Lung (tissue), 12 donors: Measurements from ENCODE around the gene PYDC1. TPM values are rescaled to one million over a fixed set of nuclear protein-coding genes. Genes with fewer than 3 reads are reported as not detected.

Source experiments
- ATAC-seq: fragments of 200-7000 bp; cut with Tn5 transposase; one replicate; pipeline ENCODE4 v1.9.1; 2020; ENCODE audit warnings: moderate number of reproducible peaks; ENCODE audit not compliant: insufficient read depth, low FRiP score
- DNase-seq, 3 donors: peaks; one replicate each; pipeline ENCODE4 v3.0.0-alpha.2; 2013 to 2017
- H3K27ac ChIP-seq, 2 donors: one replicate each; pipeline ENCODE4 v1.5.1; 2013; ENCODE audit warnings: mild to moderate bottlenecking in 2 of 2, moderate library complexity in 2 of 2, control low read depth in 1 of 2, inconsistent platforms in 1 of 2, low read depth in 1 of 2, low read length in 1 of 2
- H3K27me3 ChIP-seq, 3 donors: one replicate each; pipeline ENCODE4 v1.5.1; 2013; ENCODE audit warnings: low read length in 2 of 3; ENCODE audit not compliant: control insufficient read depth in 3 of 3, insufficient read depth in 3 of 3
- H3K36me3 ChIP-seq, 4 donors: one replicate each; pipeline ENCODE4 v1.5.1; 2013; ENCODE audit warnings: low read length in 4 of 4, mild to moderate bottlenecking in 1 of 4, moderate library complexity in 1 of 4; ENCODE audit not compliant: control insufficient read depth in 4 of 4, insufficient read depth in 4 of 4
- H3K4me1 ChIP-seq, 5 donors: one replicate each; pipeline ENCODE4 v1.5.1; 2013; ENCODE audit warnings: low read length in 5 of 5, mild to moderate bottlenecking in 2 of 5, moderate library complexity in 1 of 5; ENCODE audit not compliant: control insufficient read depth in 5 of 5, insufficient read depth in 5 of 5
- H3K4me3 ChIP-seq: one replicate; pipeline ENCODE4 v1.5.1; 2013; ENCODE audit warnings: mild to moderate bottlenecking, control low read depth, moderate library complexity
- H3K9ac ChIP-seq, 2 donors: one replicate each; pipeline ENCODE4 v1.5.1; 2013; ENCODE audit warnings: low read length in 2 of 2, control low read depth in 1 of 2; ENCODE audit not compliant: insufficient read depth in 1 of 2
- H3K9me3 ChIP-seq, 4 donors: one replicate each; pipeline ENCODE4 v1.5.1; 2013; ENCODE audit warnings: low read length in 3 of 4, mild to moderate bottlenecking in 1 of 4, moderate library complexity in 1 of 4; ENCODE audit not compliant: control insufficient read depth in 4 of 4, insufficient read depth in 3 of 4
- whole genome bisulfite sequencing, 2 donors: extraction: QIAGEN DNeasy Blood & Tissue Kit; methylation state at CpG; one replicate each; pipeline ENCODE4 v1.1.7; 2013; 5-methylcytosine and 5-hydroxymethylcytosine counted together
- polyA plus RNA-seq, 2 donors: library from polyadenylated mRNA; stranded (reverse); fragments of 200-250 nt; gene quantifications; one replicate each; pipeline ENCODE4 v1.2.1, GENCODE V29; 2013
- total RNA-seq, 2 donors: library from RNA; depleted of rRNA in 1 of 2; stranded (reverse); fragments of >200 nt in 1 of 2; gene quantifications; one replicate each; pipeline ENCODE4 v1.2.1, GENCODE V29; 2014 to 2021
- TF ChIP-seq, protein P1 (sequence below): IDR thresholded peaks from 2 replicates; pipeline ENCODE4 v1.5.1; 2012; ENCODE audit warnings: mild to moderate bottlenecking; ENCODE audit errors: control extremely low read depth, extremely low read depth
- donor health status: control.
- donor health status: control.
- donor health status: Bipolar disorder and iron deficiency.
- donor health status: healthy.
- donor health status: DM: yes; HTN: yes; CAD: no.

The PYDC1 gene
- total and polyA plus RNA-seq, 4 donors, result not detected

DNA sequence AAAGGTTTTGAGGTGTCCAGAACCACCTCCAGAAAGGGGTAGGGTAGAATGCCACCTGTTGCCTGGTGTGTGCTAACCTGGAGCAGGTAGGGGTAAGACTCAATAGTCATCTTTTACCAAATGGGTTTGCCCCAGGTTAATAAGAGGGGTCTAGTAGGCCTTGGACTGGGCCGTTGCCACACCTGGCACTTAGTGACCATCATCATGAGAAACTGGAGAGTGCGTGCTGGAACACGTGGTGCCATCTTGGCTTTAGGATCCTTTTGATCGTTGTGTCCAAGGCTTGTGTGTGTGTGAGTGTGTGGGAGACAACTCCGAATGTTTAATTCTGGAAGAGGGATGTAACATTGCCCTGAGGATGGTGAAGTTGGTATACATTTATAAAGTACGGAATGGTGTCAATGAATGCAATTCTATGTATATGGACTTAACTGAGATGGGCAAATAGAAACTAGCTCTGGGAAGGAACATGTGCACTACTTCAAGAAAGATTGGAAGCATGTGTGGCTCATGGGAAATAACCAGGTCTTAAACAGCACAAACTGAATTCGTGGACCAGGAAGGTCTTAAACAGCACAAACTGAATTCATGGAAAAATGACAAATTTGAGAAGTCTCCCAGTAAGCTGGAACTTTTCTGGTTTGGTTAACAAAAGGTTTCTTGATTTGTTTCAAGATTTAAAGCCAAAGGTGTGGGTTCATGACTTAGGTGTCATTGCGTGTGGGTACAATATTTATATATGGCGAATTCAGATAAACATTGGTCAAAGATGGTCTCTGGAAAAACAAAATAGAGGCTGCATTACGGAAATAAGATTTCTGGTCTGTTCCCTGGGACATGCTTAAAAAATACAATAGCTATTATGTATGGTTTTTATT is 29.8 kb downstream of the PYDC1 start:
- H3K4me3 ChIP-seq, result no peak overlapping the region
- no peak overlapping the region for H3K27ac ChIP-seq
- WGBS, 2 donors, result 87 to 90% methylated on average over 10 of the region's 10 CpGs
- no peak overlapping the region for H3K9ac ChIP-seq
- peaks cover 68 to 93% (median 83%) of the 10 kb centered on the region in 4 donors for H3K36me3 ChIP-seq
- H3K4me1 ChIP-seq, result peaks cover 6 to 18% (median 9%) of the 10 kb centered on the region in 5 donors
- ATAC-seq (no peak), DNase-seq (no peak)
- TF ChIP-seq, protein P1, sequence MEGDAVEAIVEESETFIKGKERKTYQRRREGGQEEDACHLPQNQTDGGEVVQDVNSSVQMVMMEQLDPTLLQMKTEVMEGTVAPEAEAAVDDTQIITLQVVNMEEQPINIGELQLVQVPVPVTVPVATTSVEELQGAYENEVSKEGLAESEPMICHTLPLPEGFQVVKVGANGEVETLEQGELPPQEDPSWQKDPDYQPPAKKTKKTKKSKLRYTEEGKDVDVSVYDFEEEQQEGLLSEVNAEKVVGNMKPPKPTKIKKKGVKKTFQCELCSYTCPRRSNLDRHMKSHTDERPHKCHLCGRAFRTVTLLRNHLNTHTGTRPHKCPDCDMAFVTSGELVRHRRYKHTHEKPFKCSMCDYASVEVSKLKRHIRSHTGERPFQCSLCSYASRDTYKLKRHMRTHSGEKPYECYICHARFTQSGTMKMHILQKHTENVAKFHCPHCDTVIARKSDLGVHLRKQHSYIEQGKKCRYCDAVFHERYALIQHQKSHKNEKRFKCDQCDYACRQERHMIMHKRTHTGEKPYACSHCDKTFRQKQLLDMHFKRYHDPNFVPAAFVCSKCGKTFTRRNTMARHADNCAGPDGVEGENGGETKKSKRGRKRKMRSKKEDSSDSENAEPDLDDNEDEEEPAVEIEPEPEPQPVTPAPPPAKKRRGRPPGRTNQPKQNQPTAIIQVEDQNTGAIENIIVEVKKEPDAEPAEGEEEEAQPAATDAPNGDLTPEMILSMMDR, result no peak
- H3K9me3 ChIP-seq, result no peaks in the 10 kb centered on the region
- no peaks in the 10 kb centered on the region for H3K27me3 ChIP-seq

DNA sequence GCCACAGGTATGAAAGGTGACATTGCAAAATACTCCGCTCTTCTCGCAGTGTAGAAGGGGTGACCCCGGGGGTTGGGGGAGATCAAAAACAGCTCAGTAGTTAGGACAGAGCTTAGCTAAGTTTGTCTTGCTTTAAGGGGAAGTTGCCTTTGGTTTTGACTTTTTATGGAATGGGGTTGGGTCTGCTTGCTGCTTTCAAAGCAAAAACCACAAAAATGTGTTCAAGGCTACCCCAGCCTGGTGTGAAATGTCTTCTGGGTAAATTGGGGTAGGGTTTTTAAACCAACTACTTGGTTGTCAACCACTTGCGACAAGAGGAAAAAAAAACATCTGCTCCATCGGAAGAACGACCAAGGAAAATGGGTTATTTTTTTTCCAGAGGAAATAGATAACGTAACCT is 30.8 kb downstream of the PYDC1 start:
- Histone ChIP-seq H3K4me1 (peaks cover 8 to 28% (median 10%) of the 10 kb centered on the region in 5 donors), H3K36me3 (peaks cover 60 to 83% (median 74%) of the 10 kb centered on the region in 4 donors)
- no peak for ATAC-seq

GRCh38 chr16:31185339-31185738 is 31.6 kb downstream of the PYDC1 start:
- no peak overlapping the region for H3K4me3 ChIP-seq
- peaks cover 52 to 76% (median 67%) of the 10 kb centered on the region in 4 donors for H3K36me3 ChIP-seq
- no peak overlapping the region for H3K27ac ChIP-seq
- TF ChIP-seq, protein P1, result no peak
- H3K4me1 ChIP-seq, result peaks cover 8 to 28% (median 10%) of the 10 kb centered on the region in 5 donors
- H3K9me3 ChIP-seq, result no peaks in the 10 kb centered on the region
- DNase-seq, result no peak
- no peak overlapping the region for H3K9ac ChIP-seq
- H3K27me3 ChIP-seq, result no peaks in the 10 kb centered on the region
- ATAC-seq, result no peak
- 71 to 72% methylated on average over 5 of the region's 5 CpGs for WGBS, 2 donors

More for the DNA sequence above, 30.8 kb downstream of the PYDC1 start:
- DNase-seq, result no peak
- Histone ChIP-seq H3K9me3 (no peaks in the 10 kb centered on the region), H3K27ac (no peak overlapping the region), H3K27me3 (no peaks in the 10 kb centered on the region), H3K9ac (no peak overlapping the region), H3K4me3 (no peak overlapping the region)
- TF ChIP-seq, protein P1, result no peak
- WGBS, 2 donors, result 47 to 69% methylated on average over 7 of the region's 7 CpGs
